IMR-90 (cell line): Measurements from ENCODE around the gene LMOD2. TPM values are rescaled to one million over a fixed set of nuclear protein-coding genes. Genes with fewer than 3 reads are reported as not detected.

Source experiments
- ATAC-seq: fragments of 200-7000 bp; cut with Tn5 transposase; 2 replicates; pipeline ENCODE4 v1.9.1; 2020; ENCODE audit warnings: low read depth, mild to moderate bottlenecking, moderate library complexity
- BruUV-seq: library from RNA; stranded (reverse); fragments of 400-500 nt; replicated peaks from 2 replicates; lab custom pipeline; 2021; lab: Mats Ljungman, UMichigan
- CTCF ChIA-PET: fragments of 300-600 bp; formaldehyde crosslinking; extraction: SDS; loops from one replicate; lab custom pipeline; 2021; ENCODE audit warnings: antibody characterized with exemption; lab: Yijun Ruan, JAX
- POLR2A ChIA-PET: fragments of 300-600 bp; sonication (Branson Sonifier 250); formaldehyde crosslinking; loops from one replicate; lab custom pipeline; 2022; ENCODE audit warnings: antibody characterized with exemption; ENCODE audit not compliant: unreplicated experiment; lab: Charles Lee
- DNase-seq: peaks from one replicate; pipeline ENCODE4 v3.0.0; 2013
- H2AFZ ChIP-seq: replicated peaks from 2 replicates; pipeline ENCODE3; 2013; ENCODE audit warnings: low read length, mild to moderate bottlenecking; ENCODE audit not compliant: poor library complexity
- H2AK5ac ChIP-seq: 2 replicates; pipeline ENCODE4 v1.6.1; 2013; ENCODE audit warnings: low read depth, low read length, inconsistent platforms
- H2AK9ac ChIP-seq: replicated peaks from 2 replicates; pipeline ENCODE3; 2013; ENCODE audit warnings: mild to moderate bottlenecking, low read depth, low read length, moderate library complexity; ENCODE audit not compliant: poor library complexity
- H2BK120ac ChIP-seq: 2 replicates; pipeline ENCODE4 v1.6.1; 2013; ENCODE audit warnings: low read depth, low read length, inconsistent platforms
- H2BK15ac ChIP-seq: 3 replicates; pipeline ENCODE4 v1.6.1; 2013; ENCODE audit warnings: low read depth, low read length, inconsistent platforms
- H2BK20ac ChIP-seq: 2 replicates; pipeline ENCODE4 v1.6.1; 2013; ENCODE audit warnings: low read depth, mild to moderate bottlenecking, inconsistent platforms, low read length, moderate library complexity
- H2BK5ac ChIP-seq: 2 replicates; pipeline ENCODE4 v1.6.1; 2013; ENCODE audit warnings: mild to moderate bottlenecking, low read depth, low read length, inconsistent platforms; ENCODE audit not compliant: poor library complexity, severe bottlenecking
- H3K14ac ChIP-seq: replicated peaks from 2 replicates; pipeline ENCODE4 v1.6.1; 2013; ENCODE audit warnings: low read depth, low read length, inconsistent platforms
- H3K18ac ChIP-seq: 2 replicates; pipeline ENCODE4 v1.6.1; 2013; ENCODE audit warnings: low read depth, low read length, control low read depth
- H3K23ac ChIP-seq: 2 replicates; pipeline ENCODE4 v1.6.1; 2013; ENCODE audit warnings: low read depth, low read length, inconsistent platforms
- H3K27ac ChIP-seq: 2 replicates; pipeline ENCODE4 v1.5.1; 2013; ENCODE audit warnings: mild to moderate bottlenecking, control low read depth, low read length; ENCODE audit not compliant: insufficient read depth
- H3K27me3 ChIP-seq: 2 replicates; pipeline ENCODE4 v1.6.1; 2013; ENCODE audit warnings: low read length; ENCODE audit not compliant: control insufficient read depth, insufficient read depth
- H3K36me3 ChIP-seq: 2 replicates; pipeline ENCODE4 v1.6.1; 2013; ENCODE audit warnings: low read length, mixed read lengths; ENCODE audit not compliant: control insufficient read depth, insufficient read depth
- H3K4ac ChIP-seq: 2 replicates; pipeline ENCODE4 v1.6.1; 2013; ENCODE audit warnings: low read depth, low read length, inconsistent platforms
- H3K4me1 ChIP-seq: 2 replicates; pipeline ENCODE4 v1.6.1; 2013; ENCODE audit warnings: low read length, mixed read lengths; ENCODE audit not compliant: control insufficient read depth, insufficient read depth
- H3K4me2 ChIP-seq: 2 replicates; pipeline ENCODE4 v1.6.1; 2013; ENCODE audit warnings: low read depth, mild to moderate bottlenecking, control low read depth, low read length, moderate library complexity
- H3K4me3 ChIP-seq: 2 replicates; pipeline ENCODE4 v1.5.1; 2013; ENCODE audit warnings: low read depth, mild to moderate bottlenecking, control low read depth, low read length, moderate library complexity; ENCODE audit not compliant: insufficient read depth
- H3K56ac ChIP-seq: 2 replicates; pipeline ENCODE4 v1.6.1; 2013; ENCODE audit warnings: low read length, inconsistent platforms; ENCODE audit not compliant: insufficient read depth; ENCODE audit errors: extremely low read depth
- H3K79me1 ChIP-seq, 2 experiments: 2 replicates each; pipeline ENCODE4 v1.6.1; 2013; ENCODE audit warnings: low read length in 2 of 2, inconsistent platforms in 1 of 2, low read depth in 1 of 2
- H3K9ac ChIP-seq: 2 replicates; pipeline ENCODE4 v1.6.1; 2013; ENCODE audit warnings: low read depth, low read length, control low read depth
- H3K9me1 ChIP-seq: 2 replicates; pipeline ENCODE4 v1.6.1; 2013; ENCODE audit warnings: low read length, inconsistent platforms; ENCODE audit not compliant: insufficient read depth
- H3K9me3 ChIP-seq: 2 replicates; pipeline ENCODE4 v1.6.1; 2013; ENCODE audit warnings: low read length; ENCODE audit not compliant: control insufficient read depth, insufficient read depth
- H4K20me1 ChIP-seq: 2 replicates; pipeline ENCODE4 v1.6.1; 2013; ENCODE audit warnings: low read length, inconsistent platforms; ENCODE audit not compliant: insufficient read depth
- H4K5ac ChIP-seq: 2 replicates; pipeline ENCODE4 v1.6.1; 2013; ENCODE audit warnings: mild to moderate bottlenecking, low read depth, low read length, control low read depth
- H4K8ac ChIP-seq, 2 experiments: 2 replicates each; pipeline ENCODE4 v1.6.1; 2013; ENCODE audit warnings: low read depth in 2 of 2, low read length in 2 of 2, control low read depth in 1 of 2, inconsistent platforms in 1 of 2
- H4K91ac ChIP-seq: 2 replicates; pipeline ENCODE4 v1.6.1; 2013; ENCODE audit warnings: low read depth, low read length, inconsistent platforms; ENCODE audit not compliant: insufficient read depth
- CTCF ChIP-seq: conservative IDR thresholded peaks from 2 replicates; pipeline ENCODE4 v1.5.1; 2012; ENCODE audit warnings: mild to moderate bottlenecking, low read depth, low read length, improper control_type of control experiment
- FOS ChIP-seq: fragments of 150-350 bp; IDR thresholded peaks from 2 replicates; pipeline ENCODE4 v1.6.1; 2016; ENCODE audit warnings: low read depth, low read length
- MXI1 ChIP-seq: IDR thresholded peaks from 2 replicates; pipeline ENCODE4 v1.6.1; 2012; ENCODE audit warnings: low read depth, mild to moderate bottlenecking, low read length, moderate library complexity, borderline replicate concordance
- NFE2L2 ChIP-seq: fragments of 150-350 bp; IDR thresholded peaks from 2 replicates; pipeline ENCODE4 v1.6.1; 2016; ENCODE audit warnings: low read depth, mild to moderate bottlenecking, low read length
- WGBS, 2 experiments: methylation state at CpG; one replicate each; pipeline versions ENCODE4 v1.1.5 to v1.1.7; 2013; ENCODE audit warnings: missing lambda C conversion rate in 2 of 2; ENCODE audit not compliant: insufficient read length in 1 of 2; ENCODE audit errors: extremely low coverage in 2 of 2; 5-methylcytosine and 5-hydroxymethylcytosine counted together
- dilution Hi-C: fragments of 300-500 bp; cut with HindIII; formaldehyde crosslinking; loops from one replicate; pipeline ENCODE4 v1.14.3; 2018; ENCODE audit warnings: low sequenced_read_pairs; ENCODE audit not compliant: unreplicated experiment
- in situ Hi-C: fragments of 300-500 bp; cut with MboI; formaldehyde crosslinking; loops from 3 replicates; pipeline ENCODE4 v1.14.3; 2019; ENCODE audit warnings: low sequenced_read_pairs, inconsistent platforms, mixed read lengths
- intact Hi-C: fragments of 100-400 bp; cut with micrococcal nuclease; formaldehyde crosslinking; loops from 2 replicates; pipeline ENCODE4 v1.10.0; 2022
- polyA plus RNA-seq, 3 experiments: library from polyadenylated mRNA; depleted of rRNA; stranded (reverse); fragments of >200 nt; gene quantifications; 2 replicates each; pipeline ENCODE4 v1.2.3, GENCODE V29; 2012; ENCODE audit warnings: low replicate concordance in 1 of 3
- total RNA-seq: library from RNA; depleted of rRNA; stranded (reverse); fragments of >200 nt; gene quantifications from 2 replicates; pipeline ENCODE4 v1.2.3, GENCODE V29; 2012

The LMOD2 gene
- total and polyA plus RNA-seq, 2 of the 4 experiments (the other 2 are of a cell fraction) = not detected

GRCh38 chr7:123653162-123653561 lies 2.5 kb upstream of the LMOD2 start:
- no peak overlapping the region for H2AFZ ChIP-seq
- H3K14ac ChIP-seq = no peak overlapping the region
- H2AK5ac ChIP-seq = no peak overlapping the region
- H3K4me1 ChIP-seq = no peaks in the 10 kb centered on the region
- dilution Hi-C loops = no loop called here
- TF ChIP-seq FOS (no peak), CTCF (no peak), MXI1 (no peak), NFE2L2 (no peak)
- H3K9ac ChIP-seq = no peak overlapping the region
- H4K91ac ChIP-seq = no peak overlapping the region
- no peak overlapping the region for H3K18ac ChIP-seq
- H4K5ac ChIP-seq = no peak overlapping the region
- no peak overlapping the region for H4K8ac ChIP-seq
- H3K9me3 ChIP-seq = no peaks in the 10 kb centered on the region
- no CpG with 5 or more reads among the region's 6 CpGs for WGBS, 2 experiments
- no peak overlapping the region for H2BK5ac ChIP-seq
- in situ Hi-C loops = no loop called here
- H3K27ac ChIP-seq = no peak overlapping the region
- H4K20me1 ChIP-seq = no peaks in the 10 kb centered on the region
- DNase-seq (no peak), ATAC-seq (no peak)
- no peak overlapping the region for H2BK20ac ChIP-seq
- ChIA-PET CTCF (interaction anchor here (0.6 to 1.2 kb wide), 2 partner anchors 14 to 16 kb away, joined by 4 to 7 read pairs; no protein-coding TSS in a partner anchor), POLR2A (no interaction called here)
- no peak overlapping the region for H3K4ac ChIP-seq
- no peaks in the 10 kb centered on the region for H3K79me1 ChIP-seq
- H2BK120ac ChIP-seq = no peak overlapping the region
- H3K9me1 ChIP-seq = no peaks in the 10 kb centered on the region
- intact Hi-C loops = no loop called here
- H2BK15ac ChIP-seq = no peak overlapping the region
- no TSS peak for BruUV-seq
- no peak overlapping the region for H3K23ac ChIP-seq
- H3K4me2 ChIP-seq = no peak overlapping the region
- no peak overlapping the region for H2AK9ac ChIP-seq
- H3K4me3 ChIP-seq = no peak overlapping the region
- peaks cover 2% of the 10 kb centered on the region; the same call in 1 of the 2 replicates for H3K27me3 ChIP-seq
- no peak overlapping the region for H3K56ac ChIP-seq
- no peaks in the 10 kb centered on the region for H3K36me3 ChIP-seq
